ENCODE data around the gene BCR.

BCR gene

GRCh38 chr22:23157560-23158515 lies 22.5 kb upstream of the BCR start:
- TF ChIP-seq CTCF (IDR thresholded peaks at IDR 0.05; ENCODE audit: extremely low read depth, missing control alignments): no peak
- no peak for DNase-seq (ENCODE audit: low spot score)

- DNase-seq (ENCODE audit: low spot score): no peak
- TF ChIP-seq CTCF (IDR thresholded peaks at IDR 0.05; ENCODE audit: extremely low read depth, missing control alignments): no peak
Measured at GRCh38 chr22:23158516-23159290, 21.6 kb upstream of the BCR start.

- DNase-seq (ENCODE audit: low spot score): no peak
- no peak for TF ChIP-seq CTCF (IDR thresholded peaks at IDR 0.05; ENCODE audit: extremely low read depth, missing control alignments)
Measured at GRCh38 chr22:23159291-23159630, 21.0 kb upstream of the BCR start.

GRCh38 chr22:23161029-23161428 lies 19.3 kb upstream of the BCR start:
- TF ChIP-seq CTCF (IDR thresholded peaks at IDR 0.05; ENCODE audit: extremely low read depth, missing control alignments): no peak
- DNase-seq (ENCODE audit: low spot score): no peak

GRCh38 chr22:23161574-23161973 lies 18.7 kb upstream of the BCR start:
- no peak for DNase-seq (ENCODE audit: low spot score)
- no peak for TF ChIP-seq CTCF (IDR thresholded peaks at IDR 0.05; ENCODE audit: extremely low read depth, missing control alignments)

GRCh38 chr22:23163665-23164064 lies 16.6 kb upstream of the BCR start:
- TF ChIP-seq CTCF (IDR thresholded peaks at IDR 0.05; ENCODE audit: extremely low read depth, missing control alignments): no peak
- DNase-seq (ENCODE audit: low spot score): no peak

GRCh38 chr22:23164091-23164490 lies 16.2 kb upstream of the BCR start:
- TF ChIP-seq CTCF (IDR thresholded peaks at IDR 0.05; ENCODE audit: extremely low read depth, missing control alignments): no peak
- no peak for DNase-seq (ENCODE audit: low spot score)

Data from GM20000 (cell line).